GM19455 (cell line): Measurements from ENCODE around the gene TNFRSF18.

Source experiments
- ATAC-seq: cut with Tn5 transposase; IDR thresholded peaks from one replicate; pipeline ENCODE4 v1.9.1; 2021; ENCODE audit not compliant: unreplicated experiment

The TNFRSF18 gene

DNA sequence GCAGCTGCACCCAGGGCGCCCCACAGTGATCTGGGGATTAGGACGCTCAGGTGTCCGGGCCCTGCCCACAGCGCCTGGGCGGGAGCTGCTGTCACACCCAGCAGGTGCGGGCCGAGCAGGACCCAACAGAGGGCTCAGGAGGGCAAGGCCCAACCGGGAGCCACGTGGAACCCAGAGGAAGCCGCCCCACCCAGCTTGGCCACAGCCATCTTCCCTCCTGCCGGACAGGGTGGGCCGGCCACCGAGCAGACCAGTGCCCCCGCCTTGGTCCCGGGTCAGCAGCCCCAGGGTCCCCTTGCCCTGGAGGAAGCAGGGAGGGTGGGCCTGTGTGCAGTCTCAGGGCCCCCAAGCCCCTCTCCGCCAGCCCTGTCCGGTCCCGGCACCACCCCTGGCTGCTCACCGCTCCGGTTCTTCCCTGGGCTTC is 39.0 kb downstream of the TNFRSF18 start:
- no peak for ATAC-seq

DNA sequence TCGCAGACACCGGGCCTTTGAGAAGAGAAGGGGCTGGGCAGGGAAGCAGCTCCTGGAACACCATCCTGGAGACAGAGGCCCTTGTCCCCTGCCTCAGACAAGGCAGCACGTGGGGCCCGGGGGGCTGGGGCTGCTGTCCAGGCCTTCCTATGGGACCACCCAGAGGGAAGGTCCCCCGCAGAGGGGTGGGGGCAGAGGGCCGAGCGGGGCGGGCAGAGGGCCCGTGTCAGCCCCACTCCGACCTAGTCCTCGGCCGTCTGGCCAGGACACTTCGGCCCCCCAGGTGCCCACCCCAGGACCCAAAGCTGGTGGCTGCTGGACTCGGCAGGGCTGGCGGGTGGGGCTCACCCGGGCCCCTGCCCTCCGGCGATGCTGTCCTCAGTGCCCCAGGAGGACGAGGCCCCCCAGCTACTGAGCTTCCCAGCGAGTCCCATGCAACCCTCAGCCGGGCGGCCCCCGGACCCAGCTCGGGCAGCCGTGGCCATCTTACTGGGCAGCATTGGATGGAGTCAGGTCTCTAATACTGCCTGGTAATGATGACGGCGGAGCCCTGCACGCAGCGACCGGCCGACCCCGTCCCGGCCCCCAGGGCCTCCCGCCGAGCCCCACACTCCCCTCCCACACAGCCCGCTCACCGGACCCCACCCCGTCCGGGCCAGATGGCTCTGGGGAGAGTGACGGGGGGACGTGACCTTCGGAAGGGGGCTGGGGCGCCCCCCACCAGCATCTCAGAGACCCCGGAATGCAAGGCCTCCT is 39.6 kb downstream of the TNFRSF18 start:
- ATAC-seq: no peak

DNA sequence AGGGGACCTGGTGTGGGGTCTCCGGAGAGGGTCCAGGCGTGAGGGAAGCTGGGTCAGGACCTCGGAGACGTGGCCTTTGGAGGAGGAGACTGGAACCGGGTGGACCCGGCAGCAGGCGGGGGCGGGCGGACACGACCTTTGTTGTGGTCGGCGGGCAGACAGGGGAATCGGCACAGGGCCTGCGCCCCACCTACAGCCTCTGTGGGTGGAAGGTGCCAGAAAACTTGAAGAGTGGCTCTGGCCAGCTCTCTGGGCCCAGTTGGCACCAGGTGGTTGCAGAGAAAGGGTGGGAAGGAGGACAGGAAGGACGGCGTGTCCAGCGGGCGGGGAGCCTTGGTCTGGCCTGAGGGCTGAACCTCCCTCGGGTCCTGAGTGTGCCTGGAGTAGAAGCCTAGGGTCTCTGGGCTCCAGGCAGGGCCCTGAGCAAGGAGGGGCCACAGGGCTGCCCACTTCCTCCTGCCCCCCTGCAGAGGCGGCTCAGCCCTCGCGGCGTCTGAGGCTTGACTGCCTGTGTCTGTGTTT is 40.4 kb downstream of the TNFRSF18 start:
- no peak for ATAC-seq

DNA sequence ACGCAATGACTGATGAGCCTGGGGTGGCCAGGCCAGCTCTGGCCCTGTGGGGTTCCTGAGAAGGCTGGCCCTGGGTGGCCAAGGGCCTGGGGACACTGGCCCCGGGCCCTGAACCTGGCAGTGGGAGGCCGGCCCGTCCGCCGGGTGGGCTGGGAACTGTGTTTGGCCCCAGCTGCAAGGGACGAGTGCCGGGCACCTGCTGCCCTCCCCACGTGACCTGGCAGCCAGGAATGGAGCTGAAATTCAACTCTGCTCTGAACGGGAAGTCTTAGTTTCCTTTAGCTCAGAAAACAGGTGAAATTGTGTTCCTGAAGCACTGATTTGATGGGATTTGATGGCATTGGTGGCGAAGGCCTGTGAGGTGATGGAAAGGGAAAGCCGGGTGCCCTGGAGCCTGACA is 40.9 kb downstream of the TNFRSF18 start:
- ATAC-seq: no peak

DNA sequence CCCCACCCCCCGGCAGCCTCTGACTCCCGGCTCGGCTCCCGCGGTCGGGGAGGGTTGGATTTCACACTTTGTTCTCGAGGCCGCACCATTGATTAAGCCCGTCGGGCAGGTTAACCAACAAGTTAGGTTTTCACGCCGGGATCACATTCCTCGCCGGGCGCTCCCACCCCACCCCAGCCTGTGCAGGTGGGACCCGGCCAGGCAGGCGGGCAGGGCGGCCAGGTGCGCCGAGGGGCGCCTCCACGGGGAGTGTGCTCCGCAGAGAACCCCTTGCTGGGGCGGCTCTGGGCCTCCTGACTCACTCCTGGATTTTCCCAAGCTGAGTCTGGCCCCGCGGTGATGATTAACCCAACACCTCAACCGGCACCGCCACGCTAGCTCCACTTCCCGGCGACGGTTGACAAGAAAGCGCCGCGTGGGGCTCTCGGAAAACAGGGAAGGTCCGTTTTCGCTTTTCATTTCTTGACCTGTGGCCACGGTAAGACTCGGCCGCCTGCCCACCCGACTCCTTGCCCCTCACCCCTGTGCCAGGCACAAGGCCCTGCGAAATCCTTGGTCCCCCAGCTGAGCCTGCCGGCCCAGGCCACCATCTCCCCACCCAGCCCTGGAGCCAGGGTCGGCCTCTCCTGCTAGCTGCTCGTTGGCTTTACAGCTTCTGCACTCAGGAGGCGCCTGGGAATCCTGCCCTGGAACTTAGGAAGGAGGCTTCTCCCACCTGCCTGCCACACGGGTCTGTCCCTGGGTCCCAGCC is 41.5 kb downstream of the TNFRSF18 start:
- ATAC-seq: no peak

DNA sequence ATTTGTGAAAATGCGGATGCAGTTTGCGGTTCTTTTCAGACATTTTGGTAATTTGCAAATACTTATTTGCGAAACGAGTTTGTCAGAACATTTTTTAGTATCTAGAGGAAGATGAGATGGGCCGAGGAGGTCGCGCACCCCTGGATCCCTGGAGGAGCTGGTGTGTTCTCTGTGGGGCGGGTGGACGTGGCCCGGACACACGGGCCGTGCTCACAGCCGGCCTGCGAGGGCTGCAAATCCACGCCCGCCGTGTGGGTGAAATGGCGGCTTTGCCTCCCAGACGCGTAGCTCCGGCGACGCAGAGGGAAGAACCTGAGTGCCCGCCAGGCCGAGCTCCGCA is 42.1 kb downstream of the TNFRSF18 start:
- ATAC-seq: no peak

DNA sequence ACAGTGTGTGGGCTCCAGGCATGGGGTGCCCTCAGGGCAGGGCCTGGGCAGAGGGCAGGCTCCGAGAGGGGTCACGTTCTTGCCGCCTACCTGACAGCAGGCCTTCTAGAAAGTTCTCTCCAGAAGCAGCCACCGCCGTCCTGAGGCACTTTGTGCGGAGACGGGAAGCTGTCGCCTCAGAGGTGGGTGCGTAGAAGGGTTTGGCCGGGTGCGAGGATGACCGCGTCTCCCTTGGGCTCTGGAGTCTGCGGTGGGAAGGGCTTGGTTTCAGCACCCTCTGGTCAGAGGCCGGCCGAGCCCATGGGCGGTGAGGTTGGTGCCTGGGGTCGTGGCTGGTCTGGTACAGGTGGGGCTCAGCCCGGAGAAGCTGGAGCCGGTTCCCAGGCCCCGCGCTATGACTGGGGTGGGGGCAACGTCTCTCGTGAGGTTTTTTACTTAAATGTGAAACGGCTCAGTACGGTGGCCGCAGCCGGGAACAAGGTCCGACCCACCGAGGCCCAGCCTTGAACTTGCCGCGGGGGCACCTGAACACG is 42.8 kb downstream of the TNFRSF18 start:
- no peak for ATAC-seq

DNA sequence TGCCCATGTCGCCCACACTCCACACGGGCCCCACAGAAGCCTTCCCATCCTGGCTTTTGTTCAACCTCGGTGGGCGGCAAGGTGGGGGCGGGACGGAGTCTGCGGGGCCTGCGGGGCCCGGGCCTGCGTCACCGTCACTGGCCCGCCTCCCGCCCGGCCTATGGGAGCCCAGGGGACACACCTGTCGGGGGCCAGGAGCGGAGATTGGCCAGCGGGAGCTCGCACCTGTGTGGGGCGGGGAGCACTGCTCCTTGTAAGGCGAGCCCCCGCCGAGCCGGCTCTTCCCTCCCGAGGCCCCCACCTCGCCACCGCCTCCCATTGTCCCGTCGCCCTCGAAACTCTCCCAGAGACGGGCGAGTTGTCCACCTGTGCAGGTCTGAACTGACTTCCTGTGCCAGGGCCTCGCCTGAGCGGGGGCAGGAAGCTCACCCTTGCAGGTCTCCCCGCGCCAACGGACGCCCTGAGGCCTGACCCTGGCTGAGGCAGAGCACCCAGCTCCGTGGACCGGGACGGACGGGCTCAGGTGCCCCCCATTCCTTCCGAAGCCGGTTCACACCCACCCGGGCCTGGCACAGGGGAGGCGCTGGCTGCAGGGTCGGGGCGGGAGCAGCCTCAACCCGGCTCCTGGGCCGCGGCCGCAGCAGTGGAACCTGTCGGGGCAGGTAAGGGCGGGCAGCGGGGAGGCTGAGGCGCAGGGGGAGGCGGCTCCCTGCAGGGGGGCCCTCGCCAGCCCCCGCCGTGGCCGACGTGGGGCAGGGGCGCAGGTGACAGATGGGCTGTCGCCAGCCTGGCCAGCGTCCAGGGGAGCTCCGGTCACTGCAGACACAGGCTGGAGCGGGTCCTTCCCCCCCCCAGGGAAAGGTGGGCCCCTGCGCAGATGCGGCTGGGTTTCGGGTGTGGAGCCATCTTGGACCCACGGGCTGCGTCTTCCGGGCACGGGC is 43.5 kb downstream of the TNFRSF18 start:
- no peak for ATAC-seq

DNA sequence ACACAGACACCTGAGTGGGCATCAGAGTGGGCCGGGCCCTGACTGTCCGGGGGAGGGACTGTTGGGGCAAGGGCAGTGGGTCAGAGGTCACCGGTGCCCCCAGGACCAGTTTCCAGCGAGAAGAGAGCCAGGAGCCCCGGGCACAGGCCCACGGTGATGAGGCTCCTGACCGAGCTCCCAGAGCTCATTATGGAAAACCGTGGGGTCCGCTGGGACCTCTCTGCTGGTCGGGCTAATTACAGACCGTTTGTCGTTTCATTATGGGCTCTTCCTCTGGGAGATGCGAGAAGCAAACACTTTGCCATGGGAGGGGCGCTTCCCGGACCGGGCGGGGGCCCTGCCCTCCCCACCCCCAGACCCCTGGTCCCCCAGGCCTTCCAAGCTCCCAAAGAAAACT is 44.7 kb downstream of the TNFRSF18 start:
- ATAC-seq: no peak

DNA sequence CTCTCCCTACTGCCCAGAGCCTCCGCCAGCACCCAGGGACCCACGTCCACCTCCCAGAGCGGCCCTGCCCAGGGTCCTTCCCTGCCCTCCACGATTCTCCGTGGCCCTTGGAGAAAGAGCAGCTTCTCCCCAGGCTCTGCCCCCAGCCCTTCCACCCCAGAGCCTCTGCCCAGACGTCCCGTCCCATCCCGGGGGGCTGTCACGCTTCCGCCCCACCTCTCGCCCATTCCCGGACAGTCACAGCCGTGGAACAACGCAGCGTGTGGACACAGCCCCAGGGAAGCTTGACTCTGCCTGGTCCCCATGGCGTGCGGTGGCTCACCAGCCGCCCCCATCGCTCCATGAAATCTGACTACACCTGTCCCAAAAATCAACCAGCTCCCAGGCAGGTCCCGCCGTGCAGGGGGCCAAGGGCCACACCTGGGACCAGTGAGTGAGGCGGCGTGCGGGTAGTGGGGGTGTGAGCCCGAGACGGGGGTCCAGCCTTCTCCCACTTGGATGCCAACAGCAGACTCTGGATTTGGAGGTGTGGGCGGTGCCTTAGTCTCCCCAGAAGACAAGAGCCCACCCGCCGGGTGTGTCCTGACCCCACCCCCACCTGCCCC is 45.2 kb downstream of the TNFRSF18 start:
- no peak for ATAC-seq

DNA sequence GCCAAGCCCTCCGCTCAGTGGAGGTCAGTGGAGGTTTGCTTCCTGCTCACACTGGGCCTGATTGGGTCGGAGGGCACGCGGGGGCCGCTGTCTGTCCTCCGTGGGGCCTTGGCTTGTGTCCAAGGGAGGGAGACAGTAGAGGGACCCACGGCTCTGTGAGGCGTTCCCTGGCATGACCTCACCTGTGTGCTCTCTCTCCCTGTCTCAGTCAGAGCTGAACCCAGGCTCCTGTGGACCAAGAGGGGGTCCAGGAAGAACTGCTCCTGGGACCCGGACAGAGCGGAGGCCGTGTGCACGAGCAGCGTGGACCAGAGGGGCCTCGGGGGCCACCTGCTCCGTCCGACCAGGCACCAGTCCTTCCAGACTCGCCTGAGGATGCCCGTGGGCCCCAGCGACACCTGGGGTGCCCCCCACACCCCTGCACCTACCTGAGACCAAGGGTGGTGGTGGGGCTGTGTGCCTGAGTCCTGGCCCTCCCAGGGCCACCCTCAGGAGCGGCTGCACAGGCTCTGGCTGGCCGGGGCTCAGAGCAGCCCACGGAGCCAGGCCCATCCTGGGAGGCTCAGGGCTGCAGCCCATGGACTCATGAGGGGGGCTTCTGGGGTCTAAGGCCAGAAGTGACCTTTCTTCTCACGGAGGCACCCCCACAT is 46.0 kb downstream of the TNFRSF18 start:
- no peak for ATAC-seq

DNA sequence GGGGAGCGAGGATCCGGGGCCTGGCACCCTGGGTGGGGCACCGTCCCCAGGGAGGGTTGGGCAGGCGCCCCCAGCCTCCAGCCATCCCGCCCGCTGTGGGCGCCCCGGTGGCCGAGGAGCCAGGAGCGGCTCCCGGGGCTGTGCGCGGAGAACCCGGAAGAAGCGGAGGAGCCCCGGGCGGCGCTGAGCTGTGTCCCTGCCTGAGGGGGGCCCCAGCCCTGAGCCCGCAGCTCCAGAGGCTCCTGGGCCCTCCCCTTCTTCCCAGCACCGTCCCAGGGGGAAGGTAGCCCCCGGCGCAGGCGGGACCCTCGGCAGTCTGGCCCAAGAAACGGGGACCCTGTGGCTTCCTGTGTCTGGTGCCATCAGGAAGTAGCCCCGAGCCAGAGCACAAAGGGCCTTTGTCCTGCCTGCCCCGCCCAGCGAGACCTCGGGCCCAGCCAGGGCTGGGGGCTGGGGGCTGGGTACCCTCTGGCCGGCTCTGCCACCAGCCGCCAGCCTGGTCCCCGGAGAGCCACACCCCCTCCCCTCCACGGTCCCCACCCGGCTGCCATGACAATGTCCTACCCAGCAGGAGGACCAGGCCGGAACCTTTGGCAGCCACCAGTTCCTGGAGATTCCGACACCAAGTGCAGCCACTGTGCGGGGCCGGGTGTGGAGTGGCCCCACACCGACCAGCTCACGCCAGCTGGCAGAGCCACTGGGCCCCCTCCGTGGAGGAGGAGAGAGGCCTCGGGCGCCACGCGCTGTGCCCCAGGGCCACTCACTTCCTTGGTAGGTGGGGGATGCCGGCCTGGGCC is 48.3 kb downstream of the TNFRSF18 start:
- peak; percentile 49 for ATAC-seq

DNA sequence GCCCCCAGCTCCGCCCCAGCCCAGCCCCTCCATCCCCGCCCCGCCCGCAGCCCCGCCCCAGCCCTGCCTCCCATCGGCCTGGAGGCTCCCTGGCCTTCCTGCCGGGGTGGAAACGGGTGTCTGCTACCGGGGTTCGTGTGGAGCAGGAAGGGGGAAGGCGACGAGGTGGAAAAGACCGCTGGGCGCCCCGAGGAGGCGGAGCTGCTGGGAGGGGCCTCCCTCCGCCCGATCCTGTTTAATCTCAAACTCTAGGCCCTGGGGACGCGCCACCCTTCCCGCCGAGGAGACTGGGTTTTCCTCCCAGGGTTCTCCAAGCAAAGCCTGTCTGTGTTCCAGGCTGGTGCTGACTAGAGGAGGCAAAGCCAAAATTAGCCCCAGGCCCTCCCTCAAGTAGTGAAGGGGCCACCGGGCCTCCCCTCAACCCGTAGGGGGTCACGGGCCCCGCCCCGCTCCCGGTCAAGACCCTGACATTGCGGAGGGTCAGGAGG is 48.9 kb downstream of the TNFRSF18 start:
- peak; percentile 40 for ATAC-seq

DNA sequence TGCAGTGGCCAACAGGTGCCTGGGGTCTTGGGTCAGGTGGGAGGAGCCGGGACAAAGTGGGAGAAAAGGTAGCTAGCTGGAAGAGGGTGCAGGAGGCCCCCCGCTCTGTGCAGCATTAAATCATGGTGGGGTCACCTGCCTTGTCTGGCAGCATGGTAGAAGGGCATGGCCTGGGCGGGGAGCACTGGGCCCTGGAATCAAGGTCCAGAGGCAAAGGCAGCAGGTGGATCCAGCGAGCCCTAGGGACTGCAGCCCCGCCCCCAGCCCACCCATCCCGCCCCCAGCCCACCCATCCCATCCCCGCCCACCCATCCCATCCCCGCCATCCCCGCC is 49.4 kb downstream of the TNFRSF18 start:
- ATAC-seq: no peak

DNA sequence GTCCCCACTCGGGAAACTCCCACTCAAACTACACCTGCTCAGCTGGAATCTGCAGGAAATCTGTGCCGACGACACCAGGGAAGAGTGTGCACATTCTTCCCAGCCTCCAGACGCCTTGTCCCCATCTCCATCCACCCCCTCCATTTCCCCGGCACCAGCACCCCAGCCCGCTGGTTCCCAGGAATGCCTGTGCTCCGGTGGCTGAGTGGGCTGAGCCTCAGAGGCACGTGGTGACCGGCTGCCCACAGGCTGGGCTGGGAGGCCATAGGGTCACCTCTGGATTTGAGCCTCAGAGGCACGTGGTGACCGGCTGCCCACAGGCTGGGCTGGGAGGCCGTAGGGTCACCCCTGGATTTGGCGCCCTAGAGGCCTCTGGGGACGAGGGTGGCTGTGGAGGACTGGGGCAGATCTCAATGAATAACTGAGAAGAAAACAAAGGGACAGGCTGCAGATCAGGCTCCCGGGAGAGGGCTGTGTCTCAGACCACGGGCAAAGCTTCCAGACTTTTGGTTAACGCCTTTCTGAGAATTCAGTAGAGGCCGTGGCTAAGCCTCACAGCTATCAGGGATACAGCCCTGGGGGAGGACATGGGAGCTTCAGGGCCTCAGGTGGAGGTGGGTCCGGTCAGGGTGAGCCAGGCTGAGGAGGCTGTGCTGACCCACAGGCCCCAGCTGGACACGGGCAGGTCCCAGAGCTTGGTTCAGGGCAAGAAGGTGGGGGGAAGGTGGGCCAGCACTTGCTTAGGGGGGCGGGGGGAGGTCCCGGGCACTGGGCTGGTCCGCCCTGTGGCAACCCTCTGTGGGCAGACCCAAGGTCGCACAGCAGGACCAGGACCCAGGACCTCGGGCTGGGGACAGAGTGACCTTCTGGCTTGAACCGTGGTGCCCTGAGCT is 50.0 kb downstream of the TNFRSF18 start:
- ATAC-seq: no peak

DNA sequence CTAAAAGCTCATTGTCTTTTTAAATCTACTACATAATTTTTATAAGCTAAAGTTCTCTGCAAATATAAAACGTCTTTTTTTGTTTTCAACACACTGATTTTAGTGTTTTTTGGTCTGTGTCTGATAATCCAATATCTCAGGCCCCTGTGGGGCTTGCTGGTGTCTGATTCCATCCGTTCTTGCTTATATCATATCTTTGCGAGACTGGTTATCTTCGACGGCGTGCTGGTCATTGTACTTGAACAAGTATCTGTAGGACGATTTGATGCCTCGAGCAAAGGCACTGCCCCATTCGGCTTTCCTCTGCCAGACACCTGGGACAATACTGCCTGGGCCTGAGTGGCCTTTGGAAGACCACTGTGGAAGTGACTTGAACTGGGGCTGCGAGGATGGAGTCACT is 51.1 kb downstream of the TNFRSF18 start:
- ATAC-seq: no peak

DNA sequence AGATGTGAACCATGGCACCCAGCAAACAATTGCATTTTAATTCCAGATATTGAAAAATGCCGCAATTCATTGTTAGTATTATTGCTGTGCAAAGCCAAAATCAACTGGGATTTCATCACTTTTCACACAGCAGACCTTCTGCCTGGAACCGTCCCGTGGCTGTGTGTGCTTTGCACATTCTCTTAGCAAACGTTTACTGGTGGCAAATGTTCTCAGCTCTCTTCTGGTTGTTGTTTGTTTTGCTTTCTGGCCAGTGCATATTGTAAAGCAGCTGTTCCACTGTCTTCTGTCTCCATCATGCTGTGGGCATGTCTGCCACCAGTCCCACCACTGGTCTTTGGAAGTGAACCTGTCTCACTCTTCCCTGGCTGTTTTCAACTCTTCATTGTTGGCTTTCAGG is 52.5 kb downstream of the TNFRSF18 start:
- no peak for ATAC-seq
